Umbilical cord (tissue), 2 donors: ENCODE data around the gene BPNT1. TPM values are rescaled to one million over a fixed set of nuclear protein-coding genes. Genes with fewer than 3 reads are reported as not detected.
"Not testable (repeated sequence)": the region's sequence is repeated elsewhere in the genome, so short reads cannot be mapped to it uniquely, and the experiment has no call there.

ENCODE experiments used
- DNase-seq: peaks from one replicate; pipeline ENCODE4 v3.0.0-alpha.2; 2015; ENCODE audit warnings: low spot score
- total RNA-seq: library from RNA; depleted of rRNA; stranded (reverse); fragments of >200 nt; gene quantifications from one replicate; pipeline ENCODE4 v1.2.3, GENCODE V29; 2014; ENCODE audit warnings: low replicate concordance; ENCODE audit not compliant: insufficient read depth

Gene BPNT1, protein sequence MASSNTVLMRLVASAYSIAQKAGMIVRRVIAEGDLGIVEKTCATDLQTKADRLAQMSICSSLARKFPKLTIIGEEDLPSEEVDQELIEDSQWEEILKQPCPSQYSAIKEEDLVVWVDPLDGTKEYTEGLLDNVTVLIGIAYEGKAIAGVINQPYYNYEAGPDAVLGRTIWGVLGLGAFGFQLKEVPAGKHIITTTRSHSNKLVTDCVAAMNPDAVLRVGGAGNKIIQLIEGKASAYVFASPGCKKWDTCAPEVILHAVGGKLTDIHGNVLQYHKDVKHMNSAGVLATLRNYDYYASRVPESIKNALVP
- total RNA-seq = 11.6 TPM

DNA sequence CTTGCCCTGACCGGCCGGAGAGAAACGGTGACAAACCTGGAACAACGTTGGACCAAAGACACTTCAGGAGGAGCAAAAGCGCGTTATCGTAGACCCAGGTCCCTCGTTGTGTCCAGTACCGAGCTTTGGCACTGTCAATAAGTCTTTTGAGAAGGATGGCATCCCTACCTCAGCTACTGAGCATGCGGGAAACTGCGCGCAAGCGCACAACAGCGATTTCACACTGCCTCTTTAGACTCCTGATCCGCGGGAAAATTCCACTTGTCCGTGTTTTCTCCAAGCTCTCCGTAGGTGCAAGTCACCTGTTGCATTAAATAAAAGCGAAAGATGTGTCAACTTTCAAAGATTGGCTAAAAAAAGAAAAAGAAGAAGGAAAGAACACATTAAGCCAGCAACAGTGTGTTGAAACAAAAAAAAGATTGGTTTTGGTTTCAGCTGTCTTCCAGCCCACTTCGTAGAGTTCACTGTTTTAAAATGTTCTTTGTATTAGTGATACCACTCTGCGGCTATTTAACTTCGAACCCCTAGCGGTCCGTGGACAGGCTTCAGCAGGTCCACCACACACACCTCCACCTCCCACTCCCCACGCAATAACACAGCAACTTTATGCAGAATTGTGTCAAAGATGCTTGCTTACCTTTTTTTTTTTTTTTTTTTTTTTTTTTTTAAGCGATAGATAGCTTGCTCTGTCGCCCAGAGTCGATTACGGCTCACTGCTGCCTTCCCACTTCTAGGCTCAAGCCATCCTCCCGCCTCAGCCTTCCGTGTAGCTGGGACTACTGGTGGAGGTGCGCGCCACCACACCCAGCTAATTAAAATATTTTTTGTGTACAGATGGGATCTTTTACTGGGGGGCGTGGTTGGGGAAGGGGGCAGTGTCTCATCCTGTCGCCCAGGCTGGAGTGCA, at the start of gene BPNT1:
TSS of gene BPNT1 (minus strand) at position 139 of the 907 bp plus-strand sequence. CDS start 9,942 bp downstream, outside the sequence.
- DNase-seq = peak; percentile 96

DNA sequence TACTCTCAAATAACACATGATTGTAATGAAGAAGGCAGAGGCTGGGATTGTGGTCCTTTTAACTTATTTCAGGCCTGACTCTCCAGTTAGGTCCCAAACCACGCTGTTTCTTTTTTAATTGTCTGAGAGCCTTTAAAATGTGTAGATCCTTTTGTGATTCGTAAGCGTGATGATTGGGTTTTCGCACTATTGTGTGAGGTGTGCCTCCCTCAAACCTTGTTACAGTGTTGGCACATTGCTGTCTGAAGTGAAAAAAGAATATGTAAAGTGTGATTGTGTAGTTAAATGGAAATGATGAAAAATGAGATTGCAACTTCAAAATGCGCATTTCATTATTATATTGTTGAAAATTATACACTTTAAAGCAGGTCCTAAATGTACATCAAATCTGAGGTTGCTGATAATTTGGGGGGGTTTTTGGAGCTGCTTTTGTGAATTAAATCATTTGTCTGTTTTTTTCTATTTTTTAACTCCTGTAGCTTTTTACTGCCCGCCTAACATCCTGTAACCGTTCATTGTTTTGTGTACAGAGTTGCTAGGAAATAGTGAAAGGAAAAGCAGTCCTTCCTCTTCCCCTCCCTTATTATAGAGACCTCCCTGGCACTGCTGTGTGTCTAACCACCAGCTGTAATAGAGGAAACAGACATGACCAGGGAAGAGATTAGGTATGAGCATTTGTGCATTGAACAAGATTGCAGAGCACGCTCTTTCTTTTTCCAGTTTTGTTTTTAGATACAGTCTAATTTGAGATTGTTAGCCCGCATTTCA, 47.6 kb upstream of the BPNT1 start:
- peak; percentile 37 for DNase-seq

GRCh38 chr1:220135755-220136154, 46.2 kb upstream of the BPNT1 start:
- DNase-seq = no peak

- no peak for DNase-seq
Measured at GRCh38 chr1:220129479-220130210, 40.1 kb upstream of the BPNT1 start.

DNA sequence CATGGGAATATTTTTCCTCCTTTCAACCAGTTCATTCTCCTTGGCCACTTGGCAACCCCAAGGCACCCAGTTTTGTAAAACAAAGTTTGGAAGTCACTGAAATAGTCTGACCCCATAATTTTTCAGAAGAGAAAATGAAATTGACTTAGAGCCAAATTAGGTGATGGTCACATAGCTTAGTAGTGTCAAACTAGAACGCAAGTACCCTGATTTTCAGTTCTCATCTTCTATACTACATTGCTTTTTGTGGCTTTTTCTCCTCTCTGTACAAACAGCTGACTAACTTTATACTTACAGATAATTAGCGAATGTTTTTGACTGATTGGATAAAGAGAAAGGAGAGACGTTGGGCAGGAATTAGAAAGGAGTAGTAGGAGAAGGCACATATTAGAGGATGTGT, 37.5 kb upstream of the BPNT1 start:
- DNase-seq = no peak

- DNase-seq = peak; percentile 23
Measured at GRCh38 chr1:220124542-220124941, 35.0 kb upstream of the BPNT1 start.

GRCh38 chr1:220123889-220124288, 34.3 kb upstream of the BPNT1 start:
- peak; percentile 5 for DNase-seq

- no peak for DNase-seq
Measured at GRCh38 chr1:220123066-220123465, 33.5 kb upstream of the BPNT1 start.

GRCh38 chr1:220121791-220122530, 32.4 kb upstream of the BPNT1 start:
- DNase-seq = no peak

DNA sequence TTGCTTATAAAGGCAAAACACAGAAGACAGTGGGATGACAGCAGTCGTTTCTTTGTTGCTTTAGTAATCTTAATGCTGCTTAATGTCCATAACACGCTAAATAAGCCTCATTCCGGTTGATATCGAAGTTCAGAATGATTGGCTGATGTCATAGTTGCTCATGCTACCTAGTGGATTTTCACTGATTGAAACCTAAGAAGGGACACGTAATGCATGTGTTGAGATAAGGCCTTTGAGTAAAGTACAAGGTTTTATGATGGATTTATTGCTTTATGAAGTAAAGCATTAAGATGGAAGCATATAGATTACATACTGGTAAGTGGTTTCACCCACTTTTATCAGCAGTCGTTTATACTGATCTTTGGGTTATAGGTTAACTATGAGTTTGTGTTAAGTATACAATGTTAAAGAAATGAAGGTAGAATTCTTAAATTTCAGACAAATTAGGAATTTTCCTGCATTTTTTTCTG, 29.5 kb upstream of the BPNT1 start:
- DNase-seq = peak; percentile 8

DNA sequence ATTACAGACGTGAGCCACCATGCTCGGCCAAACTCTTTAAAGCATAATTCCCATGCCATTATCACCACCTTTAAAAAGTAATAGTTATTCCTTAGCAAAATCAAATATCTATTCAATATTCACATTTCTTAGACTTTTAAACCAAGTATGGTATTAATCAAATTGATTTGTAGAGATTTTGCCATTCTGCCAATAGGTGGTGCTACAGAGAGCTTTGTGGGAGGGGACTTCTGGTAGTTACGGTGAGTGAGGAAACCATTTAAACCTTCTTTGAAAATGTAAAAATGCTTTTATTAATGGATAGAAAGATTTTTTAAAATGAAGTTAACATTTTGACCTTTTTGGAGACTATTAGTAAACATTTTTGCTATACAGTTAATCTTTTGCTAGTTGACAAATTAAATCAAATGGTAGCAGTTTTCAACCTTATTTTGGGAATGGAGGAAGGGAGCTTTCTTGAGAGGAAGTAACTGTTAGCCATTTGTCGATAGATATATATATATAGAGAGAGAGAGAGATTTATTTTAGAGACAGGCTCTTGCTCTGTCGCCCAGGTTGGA, 23.6 kb upstream of the BPNT1 start:
- DNase-seq = peak; percentile 6

GRCh38 chr1:220112600-220112999, 23.0 kb upstream of the BPNT1 start:
- not testable (repeated sequence) for DNase-seq

DNA sequence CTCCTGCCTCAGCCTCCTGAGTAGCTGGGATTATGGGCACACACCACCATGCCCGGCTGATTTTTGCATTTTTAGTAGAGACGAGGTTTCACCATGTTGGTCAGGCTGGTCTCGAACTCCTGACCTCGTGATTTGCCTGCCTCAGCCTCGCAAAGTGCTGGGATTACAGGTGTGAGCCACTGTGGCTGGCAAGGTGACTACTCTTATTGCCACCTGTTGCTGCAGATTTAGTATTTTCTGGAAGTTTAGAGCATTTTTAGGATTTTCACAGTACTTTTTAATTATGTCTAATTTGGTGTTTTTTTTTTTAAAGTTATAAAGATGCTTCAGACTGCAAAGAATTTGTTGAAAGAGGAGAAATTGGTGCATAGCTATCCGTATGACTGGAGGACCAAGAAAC, 20.9 kb upstream of the BPNT1 start:
- not testable (repeated sequence) for DNase-seq

- no peak for DNase-seq
Measured at GRCh38 chr1:220099826-220100225, 10.2 kb upstream of the BPNT1 start.

DNA sequence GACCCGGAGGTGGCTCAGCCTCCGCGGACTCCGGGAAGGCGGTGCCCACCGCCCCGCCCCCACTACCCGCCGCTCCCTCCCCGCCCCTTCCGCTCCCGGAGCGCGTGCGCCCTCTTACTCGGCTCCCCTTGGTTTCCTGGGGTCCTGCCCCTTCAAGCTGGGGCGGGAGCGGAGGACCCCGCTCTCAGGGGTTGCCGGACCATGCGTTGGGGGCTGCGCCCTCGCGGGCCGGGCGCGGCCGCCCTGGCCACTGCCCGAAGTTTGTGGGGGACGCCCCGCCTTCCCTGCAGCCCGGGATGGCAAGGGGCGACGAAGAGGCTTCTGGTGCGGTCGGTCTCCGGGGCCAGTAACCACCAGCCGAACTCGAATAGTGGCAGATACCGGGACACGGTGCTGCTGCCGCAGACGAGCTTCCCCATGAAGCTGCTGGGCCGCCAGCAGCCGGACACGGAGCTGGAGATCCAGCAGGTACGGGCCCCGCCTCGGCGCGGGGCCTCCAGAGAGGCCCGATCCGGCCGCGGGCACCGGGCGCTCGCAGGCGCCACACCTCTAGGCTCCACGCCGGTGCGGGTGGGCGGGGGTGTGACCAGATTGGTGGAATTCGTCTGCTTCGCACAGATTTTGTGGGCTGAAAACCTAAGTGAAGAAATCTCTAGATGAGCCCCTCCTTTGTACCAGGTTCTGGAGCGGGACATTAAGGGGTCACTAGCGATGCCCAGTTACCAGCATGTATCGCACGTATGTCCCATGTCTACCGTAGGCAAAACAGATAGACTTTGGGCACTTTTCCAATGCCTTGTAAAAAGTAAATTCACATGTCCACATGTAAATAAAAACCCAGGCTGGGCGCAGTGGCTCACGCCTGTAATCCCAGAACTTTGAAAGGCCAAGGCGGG, 4.7 kb upstream of the BPNT1 start, which contains the start of gene IARS2:
TSS of gene IARS2 (plus strand) at position 117 of the 896 bp plus-strand sequence. CDS start at position 202, 85 bp downstream.
- peak; percentile 91 for DNase-seq

DNA sequence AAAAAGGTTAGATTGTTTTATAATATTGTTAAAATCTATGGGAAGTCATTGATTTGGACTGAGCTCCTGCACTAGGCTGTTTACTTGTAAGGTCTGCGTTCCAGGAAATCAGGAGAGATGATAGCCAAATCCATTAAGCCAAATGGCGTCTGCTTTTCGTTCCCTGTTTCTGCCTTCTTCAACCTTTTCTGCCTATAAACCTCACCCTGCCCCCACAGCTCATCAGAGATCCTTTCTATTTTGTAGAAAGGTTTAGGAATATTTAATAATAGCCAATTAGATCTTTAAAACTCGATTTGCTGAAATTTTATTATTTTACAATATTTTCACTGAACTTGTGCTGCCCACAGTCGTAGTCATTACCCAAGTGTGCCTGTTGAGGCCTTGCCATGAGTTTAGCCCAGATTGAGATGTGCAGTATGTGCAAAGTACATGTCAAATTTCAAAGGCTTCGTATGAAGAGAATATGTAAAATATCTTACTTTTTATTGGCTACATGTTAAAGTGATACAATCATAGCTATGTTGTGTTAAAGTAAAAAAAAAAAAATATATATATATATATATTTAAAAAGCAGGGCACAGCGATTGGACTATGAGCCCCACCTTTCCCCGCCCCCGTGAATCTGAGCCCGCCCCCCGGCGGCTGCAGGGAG, 3.9 kb upstream of the BPNT1 start:
- DNase-seq = peak; percentile 32

- DNase-seq = no peak
Measured at GRCh38 chr1:220092694-220093093, 3.1 kb upstream of the BPNT1 start.

DNA sequence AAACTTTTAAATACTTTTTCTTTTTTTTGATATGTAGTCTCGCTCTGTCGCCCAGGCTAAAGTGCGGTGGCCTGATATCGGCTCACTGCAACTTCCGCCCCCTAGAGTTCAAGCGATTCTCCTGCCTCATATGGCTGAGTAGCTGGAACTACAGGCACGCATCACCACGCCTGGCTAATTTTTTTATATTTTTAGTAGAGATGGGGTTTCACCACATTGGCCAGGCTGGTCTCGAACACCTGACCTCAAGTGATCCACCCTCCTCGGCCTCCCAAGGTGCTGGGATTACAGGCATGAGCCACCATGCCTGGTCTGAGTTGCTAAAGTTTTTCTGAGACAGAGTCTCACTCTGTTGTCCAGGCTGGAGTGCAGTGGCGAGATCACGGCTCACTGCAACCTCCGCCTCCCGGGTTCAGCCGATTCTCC, 3.3 kb downstream of the BPNT1 start:
- DNase-seq = not testable (repeated sequence)
